GM23338 (cell line): ENCODE data around the gene EFR3B.

Experiments
- CREB1 ChIP-seq: fragments of 250-450 bp; sonication (Bioruptor Pico); IDR thresholded peaks from 2 replicates; pipeline ENCODE4 v1.5.0; 2020; ENCODE audit warnings: low read depth, mild to moderate bottlenecking, moderate library complexity
- CTCF ChIP-seq, 2 experiments: fragments of 200-600 bp in 1 of 2; sonication (generic) in 1 of 2; conservative IDR thresholded peaks; 2 replicates each; pipeline versions ENCODE4 v1.5.1 to v1.6.1; 2016 to 2017; ENCODE audit warnings: antibody characterized with exemption in 2 of 2, low read depth in 2 of 2, mild to moderate bottlenecking in 2 of 2, moderate library complexity in 1 of 2
- ETS1 ChIP-seq: IDR thresholded peaks from 2 replicates; pipeline ENCODE4 v1.6.1; 2016; ENCODE audit warnings: antibody characterized with exemption
- EZH2 ChIP-seq: fragments of 200-600 bp; sonication (generic); IDR thresholded peaks from one replicate; pipeline ENCODE4 v1.8.0; 2017; ENCODE audit warnings: antibody characterized with exemption, mild to moderate bottlenecking, low read depth; ENCODE audit not compliant: unreplicated experiment
- EZH2phosphoT487 ChIP-seq: fragments of 200-600 bp; sonication (generic); IDR thresholded peaks from one replicate; pipeline ENCODE4 v1.8.1; 2018; ENCODE audit warnings: antibody characterized with exemption; ENCODE audit not compliant: unreplicated experiment
- JUNB ChIP-seq: IDR thresholded peaks from one replicate; pipeline ENCODE4 v1.6.1; 2016; ENCODE audit warnings: antibody characterized with exemption; ENCODE audit not compliant: unreplicated experiment
- NANOG ChIP-seq: IDR thresholded peaks from 2 replicates; pipeline ENCODE4 v1.6.1; 2016; ENCODE audit warnings: antibody characterized with exemption, borderline replicate concordance
- POLR2AphosphoS5 ChIP-seq: IDR thresholded peaks from 2 replicates; pipeline ENCODE4 v1.6.1; 2016; ENCODE audit warnings: antibody characterized with exemption, low read depth
- REST ChIP-seq: IDR thresholded peaks from one replicate; pipeline ENCODE4 v1.6.1; 2018; ENCODE audit warnings: antibody characterized with exemption; ENCODE audit not compliant: unreplicated experiment
- STAT1 ChIP-seq: IDR thresholded peaks from one replicate; pipeline ENCODE4 v1.6.1; 2016; ENCODE audit warnings: antibody characterized with exemption; ENCODE audit not compliant: unreplicated experiment
- ZNF114 ChIP-seq: fragments of 250-450 bp; sonication (Bioruptor Pico); IDR thresholded peaks from 2 replicates; pipeline ENCODE4 v1.5.0; 2020; ENCODE audit warnings: mild to moderate bottlenecking, moderate library complexity
- ZNF331 ChIP-seq: fragments of 250-450 bp; sonication (Bioruptor Pico); IDR thresholded peaks from 2 replicates; pipeline ENCODE4 v1.5.0; 2020; ENCODE audit warnings: low read depth, mild to moderate bottlenecking, moderate library complexity

- TF ChIP-seq CTCF (conservative IDR thresholded peaks at IDR 0.05; ENCODE audit: low read depth in 2 of 2) (no peak), POLR2AphosphoS5 (no peak), JUNB (no peak), EZH2phosphoT487 (no peak), EZH2 (no peak), ZNF331 (CRISPR knock-in tag) (no peak), REST (no peak), ETS1 (no peak), STAT1 (no peak), CREB1 (no peak), NANOG (no peak), ZNF114 (CRISPR knock-in tag) (no peak)
These were observed 24.6 kb downstream of the EFR3B start for GRCh38 chr2:25066455-25066854.
